Measurements from ENCODE around the gene PPP1R12B.
"Not testable (repeated sequence)": the region's sequence is repeated elsewhere in the genome, so short reads cannot be mapped to it uniquely, and the experiment has no call there.

DNA sequence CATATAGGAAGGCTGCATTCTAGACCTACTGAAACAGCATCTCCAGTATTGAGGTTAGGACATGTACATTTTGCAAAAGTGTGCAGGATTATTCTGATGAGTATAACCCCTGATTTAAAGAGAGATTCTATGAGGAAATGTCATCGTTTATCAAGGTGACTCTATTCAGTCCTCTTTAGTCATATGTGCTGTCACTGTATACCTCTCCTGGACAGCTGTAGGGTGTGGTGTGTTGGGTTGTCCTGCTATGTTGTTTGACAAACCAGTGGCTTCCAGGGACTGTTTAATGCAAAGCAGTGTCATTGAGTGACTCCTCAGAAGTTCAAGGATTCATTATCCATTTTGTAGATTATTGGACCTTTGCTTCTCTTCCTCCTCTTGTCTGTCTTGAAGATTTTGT lies 209.2 kb downstream of the PPP1R12B start:
- not testable (repeated sequence) for TF ChIP-seq CTCF (optimal IDR thresholded peaks at IDR 0.05 in 1 of 3, IDR thresholded peaks at IDR 0.05 in 1 of 3, conservative IDR thresholded peaks at IDR 0.05 in 1 of 3; ENCODE audit: extremely low read depth in 1 of 3, insufficient read depth in 2 of 3, low read length in 3 of 3); EZH2 (IDR thresholded peaks at IDR 0.05; ENCODE audit: low read length)

All from keratinocyte (primary cell).